Measurements from ENCODE around the gene YDJC. TPM values are rescaled to one million over a fixed set of nuclear protein-coding genes. Genes with fewer than 3 reads are reported as not detected.
"Not testable (repeated sequence)": the region's sequence is repeated elsewhere in the genome, so short reads cannot be mapped to it uniquely, and the experiment has no call there.

YDJC gene
- total RNA-seq, 2 experiments from 2014 or later, result 80.6 to 80.7 TPM

- CTCF ChIA-PET, result interaction anchor here (1.1 kb wide), 1 partner anchor 9 kb away, joined by 4 read pairs; the partner anchor contains the start of gene CCDC116
- POLR2A ChIA-PET, result no interaction called here
These were observed 6.7 kb downstream of the YDJC start for GRCh38 chr22:21622919-21623647.

- CTCF ChIA-PET, result interaction anchor here (1.1 kb wide), 1 partner anchor 10 kb away, joined by 4 read pairs; the partner anchor contains the start of gene CCDC116
These were observed 7.6 kb downstream of the YDJC start for GRCh38 chr22:21622011-21622918.

GRCh38 chr22:21621025-21621424, 8.8 kb downstream of the YDJC start:
- CTCF ChIA-PET, result no interaction called here
- POLR2A ChIA-PET, result no interaction called here

More at GRCh38 chr22:21622011-21622918, 7.6 kb downstream of the YDJC start:
- POLR2A ChIA-PET, result no interaction called here

GRCh38 chr22:21617337-21617736, 12.5 kb downstream of the YDJC start:
- POLR2A ChIA-PET, result not testable (repeated sequence)

GRCh38 chr22:21615731-21616130, 14.1 kb downstream of the YDJC start:
- POLR2A ChIA-PET, result no interaction called here
- CTCF ChIA-PET, result no interaction called here

More at GRCh38 chr22:21617337-21617736, 12.5 kb downstream of the YDJC start:
- CTCF ChIA-PET, result interaction anchor here (0.7 to 1.3 kb wide), 2 partner anchors 12 to 45 kb away, joined by 3 read pairs; no protein-coding TSS in a partner anchor

- POLR2A ChIA-PET, result no interaction called here
- CTCF ChIA-PET, result interaction anchor here (1.0 kb wide), 1 partner anchor 17 kb away, joined by 3 read pairs; no protein-coding TSS in a partner anchor
These were observed 16.1 kb downstream of the YDJC start for GRCh38 chr22:21613553-21614233.

GRCh38 chr22:21612858-21613257, 17.0 kb downstream of the YDJC start:
- ChIA-PET POLR2A (no interaction called here), CTCF (interaction anchor here (1.0 kb wide), 1 partner anchor 18 kb away, joined by 3 read pairs; no protein-coding TSS in a partner anchor)

- ChIA-PET CTCF (no interaction called here), POLR2A (no interaction called here)
These were observed 18.4 kb downstream of the YDJC start for GRCh38 chr22:21611210-21611977.

GRCh38 chr22:21609556-21610157, 20.2 kb downstream of the YDJC start:
- CTCF ChIA-PET, result interaction anchor here (1.3 kb wide), 1 partner anchor 22 kb away, joined by 4 read pairs; no protein-coding TSS in a partner anchor
- POLR2A ChIA-PET, result not testable (repeated sequence)

GRCh38 chr22:21606775-21607174, 23.0 kb downstream of the YDJC start:
- ChIA-PET POLR2A (interaction anchor here (0.6 kb wide), 2 partner anchors 25 to 43 kb away, joined by 3 to 4 read pairs; no protein-coding TSS in a partner anchor), CTCF (interaction anchor here (0.7 to 2.0 kb wide), 3 partner anchors 22 to 526 kb away, joined by 4 to 5 read pairs (median 4); partner anchors contain the start of gene YDJC)

- ChIA-PET CTCF (no interaction called here), POLR2A (interaction anchor here (0.6 kb wide), 2 partner anchors 24 to 42 kb away, joined by 3 to 4 read pairs; no protein-coding TSS in a partner anchor)
These were observed 23.8 kb downstream of the YDJC start for GRCh38 chr22:21605887-21606564.

GRCh38 chr22:21603973-21604372, 25.8 kb downstream of the YDJC start:
- ChIA-PET CTCF (interaction anchor here (1.3 kb wide), 1 partner anchor 11 kb away, joined by 3 read pairs; no protein-coding TSS in a partner anchor), POLR2A (interaction anchor here (0.6 kb wide), 1 partner anchor 55 kb away, joined by 3 read pairs; no protein-coding TSS in a partner anchor)

GRCh38 chr22:21602579-21602978, 27.2 kb downstream of the YDJC start:
- POLR2A ChIA-PET, result no interaction called here
- CTCF ChIA-PET, result no interaction called here

- CTCF ChIA-PET, result interaction anchor here (2.2 kb wide), 1 partner anchor 30 kb away, joined by 6 read pairs; the partner anchor contains the start of gene YDJC
- POLR2A ChIA-PET, result no interaction called here
These were observed 30.5 kb downstream of the YDJC start for GRCh38 chr22:21599053-21599893.

GRCh38 chr22:21598302-21598701, 31.5 kb downstream of the YDJC start:
- CTCF ChIA-PET, result interaction anchor here (1.8 to 2.2 kb wide), 2 partner anchors 26 to 31 kb away, joined by 6 to 7 read pairs; partner anchors contain the start of gene YDJC
- POLR2A ChIA-PET, result no interaction called here

GRCh38 chr22:21596356-21597135, 33.3 kb downstream of the YDJC start:
- CTCF ChIA-PET, result interaction anchor here (1.1 to 1.8 kb wide), 2 partner anchors 9 to 28 kb away, joined by 3 to 7 read pairs; no protein-coding TSS in a partner anchor
- POLR2A ChIA-PET, result not testable (repeated sequence)

Data from activated CD8-positive, alpha-beta memory T cell treated with anti-CD3 and anti-CD28 coated beads for 36 hours (primary cell).